Keratinocyte (primary cell): ENCODE measurements around the gene C11orf86. TPM values are rescaled to one million over a fixed set of nuclear protein-coding genes. Genes with fewer than 3 reads are reported as not detected.

Experiments used
- DNase-seq: peaks from one replicate; pipeline ENCODE4 v3.0.0-alpha.2; 2011; ENCODE audit warnings: low read depth, missing footprints, low spot score
- FAIRE-seq: peaks from 2 replicates; lab custom pipeline; 2011; peaks lifted over from hg19 to GRCh38; lab: Jason Lieb, UNC
- H2AFZ ChIP-seq: 2 replicates; pipeline ENCODE4 v1.6.0; 2012; ENCODE audit warnings: low read length, control low read depth, inconsistent platforms; ENCODE audit not compliant: control insufficient read depth
- H3K27ac ChIP-seq: 2 replicates; pipeline ENCODE4 v1.5.1; 2011; ENCODE audit warnings: low read length; ENCODE audit not compliant: control insufficient read depth, insufficient read depth
- H3K27me3 ChIP-seq: 3 replicates; pipeline ENCODE4 v1.6.0; 2011; ENCODE audit warnings: low read length; ENCODE audit not compliant: control insufficient read depth, insufficient read depth; ENCODE audit errors: extremely low read depth
- H3K36me3 ChIP-seq, 2 experiments: 2 replicates in 1 of 2; 3 replicates in 1 of 2; pipeline ENCODE4 v1.5.1; 2011; ENCODE audit warnings: low read length in 2 of 2, mild to moderate bottlenecking in 1 of 2; ENCODE audit not compliant: control insufficient read depth in 2 of 2, insufficient read depth in 2 of 2; ENCODE audit errors: extremely low read depth in 1 of 2
- H3K4me1 ChIP-seq: 3 replicates; pipeline ENCODE4 v1.5.1; 2011; ENCODE audit warnings: low read length; ENCODE audit not compliant: control insufficient read depth, insufficient read depth; ENCODE audit errors: extremely low read depth
- H3K4me2 ChIP-seq: 3 replicates; pipeline ENCODE4 v1.6.0; 2011; ENCODE audit warnings: low read depth, low read length; ENCODE audit not compliant: control insufficient read depth, insufficient read depth; ENCODE audit errors: extremely low read depth
- H3K4me3 ChIP-seq, 3 experiments: fragments of 200-600 bp in 1 of 3; sonication (generic) in 1 of 3; 2 replicates in 2 of 3; 3 replicates in 1 of 3; pipeline ENCODE4 v1.5.1; 2011 to 2016; ENCODE audit warnings: low read length in 3 of 3, mild to moderate bottlenecking in 3 of 3, control low read depth in 2 of 3, inconsistent platforms in 1 of 3, low read depth in 1 of 3, mixed read lengths in 1 of 3, mixed run types in 1 of 3, moderate library complexity in 1 of 3; ENCODE audit not compliant: control insufficient read depth in 2 of 3, insufficient read depth in 2 of 3; ENCODE audit errors: extremely low read depth in 1 of 3
- H3K79me2 ChIP-seq: 2 replicates; pipeline ENCODE4 v1.6.0; 2012; ENCODE audit warnings: low read length; ENCODE audit not compliant: control insufficient read depth, insufficient read depth
- H3K9ac ChIP-seq: 3 replicates; pipeline ENCODE4 v1.6.0; 2011; ENCODE audit warnings: low read length; ENCODE audit not compliant: control insufficient read depth, insufficient read depth; ENCODE audit errors: extremely low read depth
- H3K9me1 ChIP-seq: 3 replicates; pipeline ENCODE4 v1.6.0; 2011; ENCODE audit warnings: low read length; ENCODE audit not compliant: control insufficient read depth, insufficient read depth; ENCODE audit errors: extremely low read depth
- H3K9me3 ChIP-seq: 2 replicates; pipeline ENCODE4 v1.5.1; 2012; ENCODE audit warnings: low read depth, low read length; ENCODE audit not compliant: control insufficient read depth
- H4K20me1 ChIP-seq: 3 replicates; pipeline ENCODE4 v1.6.0; 2011; ENCODE audit warnings: low read length; ENCODE audit not compliant: control insufficient read depth, insufficient read depth; ENCODE audit errors: extremely low read depth
- CTCF ChIP-seq, 3 experiments: IDR thresholded peaks in 1 of 3; conservative IDR thresholded peaks in 1 of 3; optimal IDR thresholded peaks in 1 of 3; 2 replicates in 2 of 3; 3 replicates in 1 of 3; pipeline versions ENCODE3 to v1.5.1; 2011; ENCODE audit warnings: low read length in 3 of 3, mild to moderate bottlenecking in 3 of 3, moderate library complexity in 2 of 3, control low read depth in 1 of 3, inconsistent platforms in 1 of 3; ENCODE audit not compliant: insufficient read depth in 2 of 3; ENCODE audit errors: extremely low read depth in 1 of 3
- EZH2 ChIP-seq: IDR thresholded peaks from one replicate; pipeline ENCODE4 v1.6.1; 2012; ENCODE audit warnings: inconsistent platforms, mild to moderate bottlenecking, low read length, moderate library complexity
- dilution Hi-C: fragments of 300-500 bp; cut with MboI; formaldehyde crosslinking; loops from one replicate; pipeline ENCODE4 v1.7.0; 2020; ENCODE audit warnings: low sequenced_read_pairs; ENCODE audit not compliant: extremely low pct_ligation_motif_present
- polyA plus RNA-seq, 5 experiments: library from polyadenylated mRNA; depleted of rRNA in 3 of 5; stranded (reverse) in 3 of 5; stranded (forward) in 1 of 5; unstranded in 1 of 5; fragments of >200 nt; gene quantifications; 1 replicate in 1 of 5; 2 replicates in 3 of 5; 3 replicates in 1 of 5; pipeline versions ENCODE4 v1.2.1 to v1.2.3, GENCODE V29; 2011 to 2012; ENCODE audit warnings: missing spikeins in 2 of 5, low read depth in 1 of 5, low replicate concordance in 1 of 5

C11orf86 gene
- polyA plus RNA-seq, 1 donor (not counting 4 experiments of a cell fraction or from before 2014, with no cell fraction given) = not detected

DNA sequence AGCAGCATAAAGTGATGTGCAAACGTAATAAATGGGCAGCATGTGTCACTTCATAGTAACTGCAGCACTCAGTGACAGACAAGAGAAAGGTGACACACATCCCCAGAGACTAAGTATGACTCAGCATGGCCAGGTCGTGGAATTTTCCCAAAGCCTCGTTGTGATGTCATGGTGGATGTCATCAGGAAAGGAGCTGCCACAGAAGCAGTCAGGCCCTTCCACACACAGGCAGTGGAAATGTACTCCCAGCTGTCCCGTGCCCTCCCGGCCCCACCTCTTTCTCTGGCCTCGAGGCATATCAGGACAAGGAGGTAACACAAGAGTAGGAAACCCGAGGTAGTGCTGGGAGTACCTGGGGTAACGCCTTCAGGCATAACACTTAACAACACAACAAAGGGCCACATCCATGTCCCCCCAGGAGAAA lies 25.0 kb upstream of the C11orf86 start:
- dilution Hi-C loops = no loop called here
- H3K27me3 ChIP-seq = no peaks in the 10 kb centered on the region
- no peaks in the 10 kb centered on the region for H3K9me3 ChIP-seq
- H3K27ac ChIP-seq = no peak overlapping the region
- peak overlapping the region; percentile 17 for H3K4me2 ChIP-seq
- peaks cover 9% of the 10 kb centered on the region for H3K4me1 ChIP-seq
- no peak overlapping the region for H2AFZ ChIP-seq
- no peak for TF ChIP-seq CTCF (optimal IDR thresholded peaks at IDR 0.05 in 1 of 3, IDR thresholded peaks at IDR 0.05 in 1 of 3, conservative IDR thresholded peaks at IDR 0.05 in 1 of 3; ENCODE audit: extremely low read depth in 1 of 3, insufficient read depth in 2 of 3, low read length in 3 of 3)
- TF ChIP-seq EZH2 = no peak
- FAIRE-seq = peak; percentile 13
- no peaks in the 10 kb centered on the region for H3K79me2 ChIP-seq
- no peak overlapping the region for H3K4me3 ChIP-seq
- H3K36me3 ChIP-seq = peaks cover 0 to 5% of the 10 kb centered on the region in 2 experiments
- H3K9me1 ChIP-seq = no peaks in the 10 kb centered on the region
- DNase-seq = peak; percentile 72
- H3K9ac ChIP-seq = no peak overlapping the region
- H4K20me1 ChIP-seq = peaks cover 2% of the 10 kb centered on the region

DNA sequence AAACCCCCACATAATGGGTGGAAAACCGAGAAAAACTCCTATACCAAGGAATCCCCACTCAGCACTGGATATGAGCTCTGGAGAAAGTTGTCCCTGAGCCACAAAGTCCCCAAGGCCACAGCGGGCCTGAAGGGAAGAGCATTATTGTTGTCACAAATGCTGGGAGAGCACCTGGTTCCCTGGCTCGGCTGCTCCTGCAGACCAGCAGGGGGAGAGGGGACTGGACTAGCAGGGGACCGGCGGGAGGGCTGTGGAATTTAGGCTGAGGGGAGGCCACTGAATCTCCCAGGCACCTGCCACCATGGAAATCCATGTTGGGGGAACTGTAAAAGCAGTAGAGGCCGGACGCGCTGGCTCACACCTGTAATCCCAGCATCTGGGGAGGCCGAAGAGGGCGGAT lies 24.0 kb upstream of the C11orf86 start:
- Histone ChIP-seq H3K27me3 (no peaks in the 10 kb centered on the region), H3K79me2 (no peaks in the 10 kb centered on the region), H3K4me1 (peaks cover 9% of the 10 kb centered on the region), H3K36me3 (peaks cover 0 to 5% of the 10 kb centered on the region in 2 experiments), H3K4me2 (no peak overlapping the region), H3K9me1 (no peaks in the 10 kb centered on the region), H4K20me1 (peaks cover 2% of the 10 kb centered on the region), H2AFZ (no peak overlapping the region), H3K9ac (no peak overlapping the region), H3K4me3 (no peak overlapping the region), H3K27ac (no peak overlapping the region), H3K9me3 (no peaks in the 10 kb centered on the region)
- DNase-seq (no peak), FAIRE-seq (no peak)
- TF ChIP-seq CTCF (optimal IDR thresholded peaks at IDR 0.05 in 1 of 3, IDR thresholded peaks at IDR 0.05 in 1 of 3, conservative IDR thresholded peaks at IDR 0.05 in 1 of 3; ENCODE audit: extremely low read depth in 1 of 3, insufficient read depth in 2 of 3, low read length in 3 of 3) (no peak), EZH2 (no peak)
- dilution Hi-C loops = no loop called here
